Measurements from ENCODE around the gene SGK1. TPM values are rescaled to one million over a fixed set of nuclear protein-coding genes. Genes with fewer than 3 reads are reported as not detected.

Gene SGK1
- total and polyA plus RNA-seq, 2 experiments from 2014 or later: 145 to 161 TPM

GRCh38 chr6:134229520-134229919, 88.4 kb downstream of the SGK1 start:
- Histone ChIP-seq H4K20me1 (ENCODE audit: insufficient read depth, poor library complexity, severe bottlenecking) (no peaks in the 10 kb centered on the region), H3K79me2 (no peaks in the 10 kb centered on the region), H3K36me3 (replicated peaks; ENCODE audit: insufficient read depth, low read depth) (no peaks in the 10 kb centered on the region), H3K9me2 (replicated peaks; ENCODE audit: insufficient read depth) (no peaks in the 10 kb centered on the region), H3K4me2 (no peak overlapping the region), H3K4me1 (ENCODE audit: insufficient read depth) (no peaks in the 10 kb centered on the region), H3K4me3 (no peak overlapping the region), H3K9me3 (ENCODE audit: low read depth) (no peaks in the 10 kb centered on the region), H3K27me3 (no peaks in the 10 kb centered on the region), H3K27ac (no peak overlapping the region), H2AFZ (no peak overlapping the region)
- no peak for TF ChIP-seq EZH2 (IDR thresholded peaks at IDR 0.05; ENCODE audit: borderline replicate concordance)
- TF ChIP-seq, protein P1, sequence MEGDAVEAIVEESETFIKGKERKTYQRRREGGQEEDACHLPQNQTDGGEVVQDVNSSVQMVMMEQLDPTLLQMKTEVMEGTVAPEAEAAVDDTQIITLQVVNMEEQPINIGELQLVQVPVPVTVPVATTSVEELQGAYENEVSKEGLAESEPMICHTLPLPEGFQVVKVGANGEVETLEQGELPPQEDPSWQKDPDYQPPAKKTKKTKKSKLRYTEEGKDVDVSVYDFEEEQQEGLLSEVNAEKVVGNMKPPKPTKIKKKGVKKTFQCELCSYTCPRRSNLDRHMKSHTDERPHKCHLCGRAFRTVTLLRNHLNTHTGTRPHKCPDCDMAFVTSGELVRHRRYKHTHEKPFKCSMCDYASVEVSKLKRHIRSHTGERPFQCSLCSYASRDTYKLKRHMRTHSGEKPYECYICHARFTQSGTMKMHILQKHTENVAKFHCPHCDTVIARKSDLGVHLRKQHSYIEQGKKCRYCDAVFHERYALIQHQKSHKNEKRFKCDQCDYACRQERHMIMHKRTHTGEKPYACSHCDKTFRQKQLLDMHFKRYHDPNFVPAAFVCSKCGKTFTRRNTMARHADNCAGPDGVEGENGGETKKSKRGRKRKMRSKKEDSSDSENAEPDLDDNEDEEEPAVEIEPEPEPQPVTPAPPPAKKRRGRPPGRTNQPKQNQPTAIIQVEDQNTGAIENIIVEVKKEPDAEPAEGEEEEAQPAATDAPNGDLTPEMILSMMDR (IDR thresholded peaks at IDR 0.05; ENCODE audit: poor library complexity): no peak
- no peak for TF ChIP-seq EZH2phosphoT487 (IDR thresholded peaks at IDR 0.05; ENCODE audit: low read depth, severe bottlenecking, unreplicated experiment)
- WGBS (ENCODE audit: low lambda C conversion rate, missing lambda C conversion rate): 88% methylated on average over 2 of the region's 2 CpGs
- DNase-seq (ENCODE audit: low spot score): no peak

GRCh38 chr6:134223796-134224420, 94.0 kb downstream of the SGK1 start:
- no peaks in the 10 kb centered on the region for H3K9me2 ChIP-seq (replicated peaks; ENCODE audit: insufficient read depth)
- no peaks in the 10 kb centered on the region for H3K9me3 ChIP-seq (ENCODE audit: low read depth)
- no peaks in the 10 kb centered on the region for H3K36me3 ChIP-seq (replicated peaks; ENCODE audit: insufficient read depth, low read depth)
- no peaks in the 10 kb centered on the region for H3K4me1 ChIP-seq (ENCODE audit: insufficient read depth)
- DNase-seq (ENCODE audit: low spot score): no peak
- 90% methylated on average over 2 of the region's 2 CpGs for WGBS (ENCODE audit: low lambda C conversion rate, missing lambda C conversion rate)
- H4K20me1 ChIP-seq (ENCODE audit: insufficient read depth, poor library complexity, severe bottlenecking): no peaks in the 10 kb centered on the region
- H3K27ac ChIP-seq: no peak overlapping the region
- H3K4me3 ChIP-seq: no peak overlapping the region
- TF ChIP-seq, protein P1 (IDR thresholded peaks at IDR 0.05; ENCODE audit: poor library complexity): no peak
- TF ChIP-seq EZH2 (IDR thresholded peaks at IDR 0.05; ENCODE audit: borderline replicate concordance) (no peak), EZH2phosphoT487 (IDR thresholded peaks at IDR 0.05; ENCODE audit: low read depth, severe bottlenecking, unreplicated experiment) (no peak)
- H3K4me2 ChIP-seq: no peak overlapping the region
- no peaks in the 10 kb centered on the region for H3K79me2 ChIP-seq
- H2AFZ ChIP-seq: no peak overlapping the region
- H3K27me3 ChIP-seq: no peaks in the 10 kb centered on the region

DNA sequence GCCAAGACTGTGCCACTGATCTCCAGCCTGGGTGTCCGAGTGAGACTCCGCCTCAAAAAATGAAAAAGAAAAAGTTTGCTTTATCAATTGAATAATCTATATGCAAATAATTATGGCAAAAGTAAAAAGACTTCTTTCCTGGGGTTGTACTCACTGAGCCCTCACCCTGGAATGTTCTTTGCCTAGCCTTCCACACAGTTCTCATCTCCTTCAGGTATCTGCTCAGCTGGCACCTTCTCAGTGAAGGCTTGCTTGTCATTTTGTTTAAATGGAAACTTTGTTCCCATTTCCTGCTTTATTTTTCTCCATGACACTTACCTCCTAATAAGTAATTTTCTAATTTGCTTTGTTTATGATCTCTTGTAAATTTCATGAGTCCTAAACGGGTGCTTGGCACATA, 96.7 kb downstream of the SGK1 start:
- Histone ChIP-seq H3K36me3 (replicated peaks; ENCODE audit: insufficient read depth, low read depth) (no peaks in the 10 kb centered on the region), H3K4me2 (no peak overlapping the region), H2AFZ (no peak overlapping the region), H4K20me1 (ENCODE audit: insufficient read depth, poor library complexity, severe bottlenecking) (no peaks in the 10 kb centered on the region), H3K9me2 (replicated peaks; ENCODE audit: insufficient read depth) (no peaks in the 10 kb centered on the region), H3K27ac (no peak overlapping the region), H3K4me1 (ENCODE audit: insufficient read depth) (no peaks in the 10 kb centered on the region), H3K79me2 (no peaks in the 10 kb centered on the region), H3K9me3 (ENCODE audit: low read depth) (no peaks in the 10 kb centered on the region), H3K4me3 (no peak overlapping the region), H3K27me3 (no peaks in the 10 kb centered on the region)
- whole genome bisulfite sequencing (ENCODE audit: low lambda C conversion rate, missing lambda C conversion rate): 88% methylated on average over 3 of the region's 3 CpGs
- no peak for DNase-seq (ENCODE audit: low spot score)
- TF ChIP-seq EZH2phosphoT487 (IDR thresholded peaks at IDR 0.05; ENCODE audit: low read depth, severe bottlenecking, unreplicated experiment) (no peak), EZH2 (IDR thresholded peaks at IDR 0.05; ENCODE audit: borderline replicate concordance) (no peak)
- TF ChIP-seq, protein P1 (IDR thresholded peaks at IDR 0.05; ENCODE audit: poor library complexity): no peak

GRCh38 chr6:134217798-134218140, 100.1 kb downstream of the SGK1 start:
- no peak for DNase-seq (ENCODE audit: low spot score)
- no peaks in the 10 kb centered on the region for H3K9me2 ChIP-seq (replicated peaks; ENCODE audit: insufficient read depth)
- H3K9me3 ChIP-seq (ENCODE audit: low read depth): no peaks in the 10 kb centered on the region
- no peaks in the 10 kb centered on the region for H3K27me3 ChIP-seq
- no peaks in the 10 kb centered on the region for H3K36me3 ChIP-seq (replicated peaks; ENCODE audit: insufficient read depth, low read depth)
- H3K4me3 ChIP-seq: no peak overlapping the region
- H3K27ac ChIP-seq: no peak overlapping the region
- TF ChIP-seq EZH2 (IDR thresholded peaks at IDR 0.05; ENCODE audit: borderline replicate concordance) (no peak), EZH2phosphoT487 (IDR thresholded peaks at IDR 0.05; ENCODE audit: low read depth, severe bottlenecking, unreplicated experiment) (no peak)
- TF ChIP-seq, protein P1 (IDR thresholded peaks at IDR 0.05; ENCODE audit: poor library complexity): no peak
- H4K20me1 ChIP-seq (ENCODE audit: insufficient read depth, poor library complexity, severe bottlenecking): no peaks in the 10 kb centered on the region
- H2AFZ ChIP-seq: no peak overlapping the region
- H3K4me2 ChIP-seq: no peak overlapping the region
- H3K4me1 ChIP-seq (ENCODE audit: insufficient read depth): no peaks in the 10 kb centered on the region
- H3K79me2 ChIP-seq: no peaks in the 10 kb centered on the region

All from hepatocyte (in vitro differentiated cells).